K562 (cell line): ENCODE measurements around the gene IFNAR2. TPM values are rescaled to one million over a fixed set of nuclear protein-coding genes. Genes with fewer than 3 reads are reported as not detected.

Experiments
- ATAC-seq: fragments of 200-7000 bp; cut with Tn5 transposase; 3 replicates; pipeline ENCODE4 v1.9.1; 2020; ENCODE audit warnings: moderate library complexity
- BruUV-seq: library from RNA; stranded (reverse); fragments of 400-500 nt; replicated peaks from 2 replicates; lab custom pipeline; 2021; lab: Mats Ljungman, UMichigan
- CTCF ChIA-PET: fragments of 300-600 bp; formaldehyde crosslinking; extraction: SDS; loops from one replicate; lab custom pipeline; 2021; ENCODE audit warnings: low intra/inter-chr PET ratio; lab: Yijun Ruan, JAX
- POLR2A ChIA-PET: fragments of 300-600, 350-650 bp; sonication (Branson Sonifier 250); formaldehyde crosslinking; extraction: SDS; loops from one replicate; lab custom pipeline; 2021; ENCODE audit warnings: antibody characterized with exemption, inconsistent platforms; lab: Yijun Ruan, JAX
- DNase-seq, 4 experiments: peaks; one replicate each; pipeline versions ENCODE4 v3.0.0 to v3.0.0-alpha.2; 2011 to 2018; ENCODE audit warnings: low spot score in 3 of 4, mixed read lengths in 3 of 4; ENCODE audit errors: extremely low read depth in 1 of 4
- FAIRE-seq: peaks from 2 replicates; lab custom pipeline; 2011; peaks lifted over from hg19 to GRCh38; lab: Jason Lieb, UNC
- H2AFZ ChIP-seq: 2 replicates; pipeline ENCODE4 v1.6.0; 2011; ENCODE audit warnings: low read depth, low read length, control low read depth, inconsistent platforms
- H3K27ac ChIP-seq: fragments of 200-600 bp; 3 replicates; pipeline ENCODE4 v1.8.0; 2011; ENCODE audit warnings: low read depth, mild to moderate bottlenecking, control low read depth, inconsistent platforms, low read length, moderate library complexity, mixed read lengths; ENCODE audit errors: extremely low read depth
- H3K27me3 ChIP-seq, 2 experiments: fragments of 300-600 bp in 1 of 2; 2 replicates in 1 of 2; 3 replicates in 1 of 2; pipeline versions ENCODE4 v1.6.0 to v1.8.0; 2011; ENCODE audit warnings: inconsistent platforms in 2 of 2, low read length in 2 of 2, mild to moderate bottlenecking in 1 of 2, mixed read lengths in 1 of 2, moderate library complexity in 1 of 2; ENCODE audit not compliant: control insufficient read depth in 2 of 2, insufficient read depth in 2 of 2
- H3K36me3 ChIP-seq: fragments of 300-600 bp; 3 replicates; pipeline ENCODE4 v1.8.0; 2011; ENCODE audit warnings: mild to moderate bottlenecking, low read length, inconsistent platforms; ENCODE audit not compliant: control insufficient read depth, insufficient read depth
- H3K4me1 ChIP-seq, 2 experiments: fragments of 200-600 bp in 1 of 2; replicated peaks in 1 of 2; 2 replicates in 1 of 2; 3 replicates in 1 of 2; pipeline versions ENCODE4 v1.5.1 to v1.8.0; 2011; ENCODE audit warnings: inconsistent platforms in 2 of 2, low read length in 2 of 2, mild to moderate bottlenecking in 1 of 2, mixed read lengths in 1 of 2, moderate library complexity in 1 of 2; ENCODE audit not compliant: control insufficient read depth in 2 of 2, insufficient read depth in 2 of 2
- H3K4me2 ChIP-seq: 2 replicates; pipeline ENCODE4 v1.6.1; 2011; ENCODE audit warnings: low read length, control low read depth, inconsistent platforms, mixed read lengths; ENCODE audit not compliant: insufficient read depth
- H3K4me3 ChIP-seq: fragments of 200-600 bp; sonication (generic), shearing (Covaris generic); 2 replicates; pipeline ENCODE4 v1.5.1; 2016; ENCODE audit warnings: control low read depth, inconsistent platforms
- H3K79me2 ChIP-seq: fragments of 200-600 bp; 3 replicates; pipeline ENCODE4 v1.8.0; 2011; ENCODE audit warnings: low read length, inconsistent platforms; ENCODE audit not compliant: control insufficient read depth, insufficient read depth
- H3K9ac ChIP-seq, 2 experiments: 2 replicates each; pipeline versions ENCODE4 v1.6.0 to v1.6.1; 2011; ENCODE audit warnings: low read depth in 2 of 2, low read length in 2 of 2, control low read depth in 1 of 2, inconsistent platforms in 1 of 2, mild to moderate bottlenecking in 1 of 2, mixed read lengths in 1 of 2; ENCODE audit not compliant: insufficient read depth in 1 of 2
- H3K9me1 ChIP-seq: one replicate; pipeline ENCODE4 v1.6.0; 2011; ENCODE audit warnings: inconsistent platforms, mild to moderate bottlenecking, low read length, moderate library complexity; ENCODE audit not compliant: control insufficient read depth, insufficient read depth
- H3K9me3 ChIP-seq: replicated peaks from 2 replicates; pipeline ENCODE4 v1.5.1; 2011; ENCODE audit warnings: low read depth, low read length, inconsistent platforms; ENCODE audit not compliant: control insufficient read depth, insufficient read depth
- H4K20me1 ChIP-seq: replicated peaks from 2 replicates; pipeline ENCODE4 v1.6.1; 2011; ENCODE audit warnings: low read length, inconsistent platforms, mixed read lengths; ENCODE audit not compliant: control insufficient read depth, insufficient read depth
- BRF2 ChIP-seq: IDR thresholded peaks from 3 replicates; pipeline ENCODE4 v1.6.1; 2011; ENCODE audit warnings: borderline replicate concordance, mild to moderate bottlenecking; ENCODE audit not compliant: insufficient read length, insufficient read depth
- CREB5 ChIP-seq: fragments of 250-450 bp; sonication (Bioruptor Pico); IDR thresholded peaks from 2 replicates; pipeline ENCODE4 v1.5.0; 2020; ENCODE audit warnings: mild to moderate bottlenecking
- HDAC6 ChIP-seq: IDR thresholded peaks from 2 replicates; pipeline ENCODE4 v1.6.1; 2012; ENCODE audit warnings: low read depth, mild to moderate bottlenecking, control low read depth, inconsistent platforms, low read length, moderate library complexity
- NFIC ChIP-seq: fragments of 450-650 bp; IDR thresholded peaks from 2 replicates; pipeline ENCODE4 v1.6.1; 2017; ENCODE audit warnings: mild to moderate bottlenecking, inconsistent platforms
- PRPF4 ChIP-seq: fragments of 200-400 bp; formaldehyde crosslinking; IDR thresholded peaks from one replicate; pipeline ENCODE4 v1.6.1; 2017; ENCODE audit warnings: low read length, low read depth, mild to moderate bottlenecking; ENCODE audit not compliant: insufficient read depth, poor library complexity, severe bottlenecking
- RUNX1 ChIP-seq: sonication (generic); IDR thresholded peaks from 2 replicates; pipeline ENCODE4 v1.6.1; 2016; ENCODE audit warnings: antibody characterized with exemption, low read depth
- STAT5A ChIP-seq: IDR thresholded peaks from 2 replicates; pipeline ENCODE4 v1.6.1; 2012; ENCODE audit warnings: low read length, inconsistent platforms, borderline replicate concordance
- TGIF2 ChIP-seq: sonication (generic); formaldehyde crosslinking; IDR thresholded peaks from 2 replicates; pipeline ENCODE4 v1.8.1; 2022; ENCODE audit warnings: mild to moderate bottlenecking, missing genetic modification reagents, moderate library complexity
- WHSC1 ChIP-seq: IDR thresholded peaks from one replicate; pipeline ENCODE4 v1.6.1; 2012; ENCODE audit warnings: low read length, control low read depth, inconsistent platforms
- ZNF197 ChIP-seq: fragments of 200-800 bp; sonication (Bioruptor generic); IDR thresholded peaks from 2 replicates; pipeline ENCODE4 v1.6.1; 2016; ENCODE audit warnings: low read depth, missing genetic modification characterization, missing compliant biosample characterization
- ZNF79 ChIP-seq: fragments of 250-450 bp; sonication (Bioruptor Pico); IDR thresholded peaks from 2 replicates; pipeline ENCODE4 v1.4.0; 2020; ENCODE audit warnings: low read depth, mild to moderate bottlenecking, moderate library complexity
- WGBS: fragments of 100-300 bp; shearing (Covaris generic); methylation state at CpG from one replicate; pipeline ENCODE4 v1.1.6; 2016; ENCODE audit warnings: low coverage, mixed read lengths; ENCODE audit not compliant: insufficient coverage; ENCODE audit errors: missing lambda C conversion rate; 5-methylcytosine and 5-hydroxymethylcytosine counted together
- in situ Hi-C: fragments of 300-500 bp; cut with MboI; formaldehyde crosslinking; loops from 4 replicates; pipeline ENCODE4 v1.15.0; 2018; ENCODE audit warnings: inconsistent platforms, mixed read lengths
- intact Hi-C: fragments of 100-400 bp; cut with micrococcal nuclease; formaldehyde crosslinking; loops from 2 replicates; pipeline ENCODE4 v1.14.2; 2022
- polyA plus RNA-seq, 8 experiments: library from polyadenylated mRNA; depleted of rRNA in 4 of 8; stranded (reverse) in 5 of 8; unstranded in 3 of 8; fragments of >200 nt; fragmentation: Nextera tagmentation in 2 of 8; fragmentation: Illumina TruSeq in 1 of 8; extraction: Ambion mirVana in 2 of 8; extraction: Trizol in 1 of 8; gene quantifications; 2 replicates each; pipeline versions ENCODE4 v1.2.1 to v1.2.3, GENCODE V29; 2011 to 2014; ENCODE audit warnings: inconsistent platforms in 1 of 8, missing spikeins in 1 of 8
- total RNA-seq, 7 experiments: library from RNA; depleted of rRNA in 6 of 7; stranded (reverse); fragments of >200 nt in 6 of 7; fragmentation: Illumina TruSeq in 2 of 7; extraction: Trizol in 2 of 7; gene quantifications; 2 replicates each; pipeline versions ENCODE4 v1.2.1 to v1.2.3, GENCODE V29; 2011 to 2021; ENCODE audit warnings: low replicate concordance in 1 of 7
- TF ChIP-seq, protein P1 (sequence below): fragments of 250-450 bp; sonication (Bioruptor Pico); IDR thresholded peaks from 2 replicates; pipeline ENCODE4 v1.6.1; 2021; ENCODE audit warnings: mild to moderate bottlenecking

IFNAR2 gene
- total and polyA plus RNA-seq, 9 of the 15 experiments (the other 6 are each of a cell fraction or from before 2014, with no cell fraction given), result 1.7 to 48.3 (median 8.4) TPM

DNA sequence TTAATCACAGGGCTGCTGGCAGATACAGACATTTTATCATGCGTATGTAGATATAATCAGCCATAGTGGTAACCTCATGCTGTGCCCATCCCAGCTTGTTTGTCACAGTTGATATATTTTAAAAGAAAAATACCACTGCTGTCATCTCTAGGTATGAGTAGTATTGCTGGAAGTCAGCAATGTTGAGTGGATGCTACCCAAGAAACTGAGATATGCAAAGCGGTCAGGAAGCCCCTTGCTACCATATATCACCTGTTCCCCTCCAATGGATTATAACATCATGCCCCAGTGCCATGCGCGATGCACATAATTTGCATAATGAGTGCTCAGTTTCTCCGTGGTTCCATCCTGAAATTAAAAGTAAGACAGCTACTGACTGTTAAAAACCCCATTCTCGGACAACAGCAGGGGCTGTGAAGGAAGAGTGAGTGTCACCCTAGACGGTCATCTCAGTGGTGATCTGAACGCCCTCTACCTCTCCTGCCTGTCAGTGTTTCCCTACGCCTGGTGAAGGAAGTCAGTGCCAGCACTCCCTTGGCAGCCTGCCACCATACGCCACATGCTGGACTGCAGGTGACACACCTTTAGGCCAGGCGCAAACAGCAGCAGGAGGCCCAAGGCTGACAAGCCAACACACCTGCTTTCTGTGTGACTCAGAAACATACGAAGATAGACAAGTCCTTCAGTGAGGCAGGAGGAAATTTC is 39.2 kb downstream of the IFNAR2 start:
- ATAC-seq (no peak), DNase-seq (no peak), FAIRE-seq (no peak)
- Histone ChIP-seq H3K4me2 (no peak overlapping the region), H3K36me3 (peaks cover 19% of the 10 kb centered on the region; the same call in 1 of the 3 replicates), H3K9me3 (no peaks in the 10 kb centered on the region), H3K79me2 (peaks cover 10% of the 10 kb centered on the region), H4K20me1 (peaks cover 5% of the 10 kb centered on the region; the same call in 1 of the 2 replicates), H3K4me1 (peaks cover 5 to 17% of the 10 kb centered on the region in 2 experiments; a peak in 4 of 5 replicates), H3K4me3 (no peak overlapping the region), H3K9me1 (no peaks in the 10 kb centered on the region), H3K27ac (no peak overlapping the region), H3K9ac (no peak overlapping the region), H2AFZ (no peak overlapping the region), H3K27me3 (no peaks in the 10 kb centered on the region)
- 83% methylated on average over 12 of the region's 12 CpGs for WGBS
- in situ Hi-C loops (no loop called here), intact Hi-C loops (loop anchor here (5.0 kb wide), 2 partner anchors 72 to 93 kb away; no protein-coding TSS in a partner anchor)
- POLR2A ChIA-PET, result interaction anchor here (0.6 to 3.3 kb wide), 3 partner anchors 17 to 222 kb away, joined by 3 to 13 read pairs (median 3); no protein-coding TSS in a partner anchor
- BruUV-seq, result no TSS peak
- CTCF ChIA-PET, result no interaction called here
- peak; percentile 31; the same call in 1 of the 2 replicates for TF ChIP-seq TGIF2 (CRISPR knock-in tag)
- no peak for TF ChIP-seq RUNX1
- peak; percentile 41; the same call in 1 of the 2 replicates for TF ChIP-seq NFIC

GRCh38 chr21:33270986-33271385 is 41.2 kb downstream of the IFNAR2 start:
- no peak overlapping the region for H3K9ac ChIP-seq
- intact Hi-C loops (no loop called here), in situ Hi-C loops (no loop called here)
- POLR2A ChIA-PET, result interaction anchor here (0.6 kb wide), 1 partner anchor 40 kb away, joined by 3 read pairs; no protein-coding TSS in a partner anchor
- FAIRE-seq (no peak), DNase-seq (no peak), ATAC-seq (no peak)
- BruUV-seq, result no TSS peak
- H3K79me2 ChIP-seq, result peaks cover 10% of the 10 kb centered on the region
- H3K36me3 ChIP-seq, result peaks cover 19% of the 10 kb centered on the region; the same call in 1 of the 3 replicates
- H3K4me2 ChIP-seq, result no peak overlapping the region
- CTCF ChIA-PET, result no interaction called here
- no peaks in the 10 kb centered on the region for H3K9me1 ChIP-seq
- H3K9me3 ChIP-seq, result no peaks in the 10 kb centered on the region
- peaks cover 0 to 12% of the 10 kb centered on the region in 2 experiments; a peak in 3 of 5 replicates for H3K4me1 ChIP-seq
- H3K4me3 ChIP-seq, result no peak overlapping the region
- no peak overlapping the region for H2AFZ ChIP-seq
- no peak overlapping the region for H3K27ac ChIP-seq
- no peaks in the 10 kb centered on the region for H3K27me3 ChIP-seq
- no peaks in the 10 kb centered on the region for H4K20me1 ChIP-seq
- 86% methylated on average over 8 of the region's 8 CpGs for WGBS
- no peak for TF ChIP-seq HDAC6
- no peak for TF ChIP-seq BRF2
- no peak for TF ChIP-seq STAT5A
- TF ChIP-seq, protein P1, sequence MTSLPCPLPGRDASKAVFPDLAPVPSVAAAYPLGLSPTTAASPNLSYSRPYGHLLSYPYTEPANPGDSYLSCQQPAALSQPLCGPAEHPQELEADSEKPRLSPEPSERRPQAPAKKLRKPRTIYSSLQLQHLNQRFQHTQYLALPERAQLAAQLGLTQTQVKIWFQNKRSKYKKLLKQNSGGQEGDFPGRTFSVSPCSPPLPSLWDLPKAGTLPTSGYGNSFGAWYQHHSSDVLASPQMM (CRISPR knock-in tag), result no peak
- no peak for TF ChIP-seq ZNF79 (CRISPR knock-in tag)
- no peak for TF ChIP-seq WHSC1
- no peak for TF ChIP-seq CREB5 (CRISPR knock-in tag)
- TF ChIP-seq PRPF4, result no peak
- no peak for TF ChIP-seq ZNF197 (CRISPR knock-in tag)
